Right cardiac atrium (tissue), 5 donors: ENCODE measurements around the gene NSUN3. TPM values are rescaled to one million over a fixed set of nuclear protein-coding genes. Genes with fewer than 3 reads are reported as not detected.
A peak's percentile ranks its signal among the peaks of the same experiment; 100 is the strongest.

Source experiments
- ATAC-seq, 2 donors: fragments of 200-7000 bp; cut with Tn5 transposase; one replicate each; pipeline versions ENCODE4 v1.8.0 to v1.9.1; 2020; ENCODE audit warnings: moderate library complexity in 2 of 2, mild to moderate bottlenecking in 1 of 2
- DNase-seq, 3 donors: peaks; one replicate each; pipeline ENCODE4 v3.0.0-alpha.2; 2020
- H3K27ac ChIP-seq: one replicate; pipeline ENCODE4 v1.5.1; 2013; ENCODE audit warnings: mild to moderate bottlenecking, low read length, control low read depth, moderate library complexity
- H3K27me3 ChIP-seq: one replicate; pipeline ENCODE4 v1.6.1; 2013; ENCODE audit not compliant: control insufficient read depth, insufficient read depth
- H3K4me1 ChIP-seq: one replicate; pipeline ENCODE4 v1.6.1; 2013; ENCODE audit warnings: low read length; ENCODE audit not compliant: control insufficient read depth, insufficient read depth
- H3K4me3 ChIP-seq: one replicate; pipeline ENCODE4 v1.5.1; 2013; ENCODE audit warnings: low read length, control low read depth
- H3K9me3 ChIP-seq: one replicate; pipeline ENCODE4 v1.6.1; 2013; ENCODE audit warnings: low read length; ENCODE audit not compliant: control insufficient read depth
- WGBS: extraction: QIAGEN DNeasy Blood & Tissue Kit; methylation state at CpG from one replicate; pipeline ENCODE4 v1.1.7; 2013; 5-methylcytosine and 5-hydroxymethylcytosine counted together
- intact Hi-C, 4 donors: fragments of 100-400 bp; cut with DNase I; formaldehyde crosslinking; loops; one replicate each; pipeline versions ENCODE4 v1.11.0 to v1.14.0; 2022 to 2023
- polyA plus RNA-seq: library from polyadenylated mRNA; stranded (reverse); fragments of 200-250 nt; gene quantifications from one replicate; pipeline ENCODE4 v1.2.3, GENCODE V29; 2013
- total RNA-seq, 4 donors: library from RNA; stranded (reverse); fragmentation: NEBNext Ultra II Directional; extraction: Animal tissue kit (Norgen Biotek cat#: 25700); gene quantifications; one replicate each; pipeline ENCODE4 v1.2.1, GENCODE V29; 2021
- donor health status: healthy with polysubstance abuse.
- donor health status: DM: no; HTN: yes; CAD: no.
- donor health status: DM: no; HTN: no; CAD: no.
- donor health status: DM: no; HTN: yes; CAD: no; lungs with severe emphysema.
- donor health status: DM: yes; HTN: yes; CAD: no.

NSUN3 gene
- total and polyA plus RNA-seq, 5 donors, result 4.1 to 9.0 (median 6.5) TPM

DNA sequence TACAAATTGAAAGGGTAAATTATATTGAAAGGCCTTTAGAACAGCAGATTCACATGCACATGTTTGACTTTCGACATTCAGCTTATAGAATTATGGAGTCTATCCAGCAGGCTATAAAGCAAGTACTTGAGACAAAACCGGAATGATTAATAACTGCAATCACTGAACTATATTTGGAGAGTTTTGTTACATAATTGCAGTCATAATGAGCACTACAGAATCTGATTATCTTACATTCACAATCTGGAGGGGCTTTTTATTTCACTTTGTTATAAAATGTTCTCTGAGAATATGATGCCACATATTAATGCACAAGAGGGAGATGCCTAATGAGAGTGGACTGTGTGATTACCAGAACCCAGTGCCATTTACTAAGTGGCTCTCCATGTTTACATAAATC lies 64.3 kb downstream of the NSUN3 start:
- Histone ChIP-seq H3K27ac (no peak overlapping the region), H3K4me1 (no peaks in the 10 kb centered on the region), H3K27me3 (no peaks in the 10 kb centered on the region), H3K9me3 (no peaks in the 10 kb centered on the region), H3K4me3 (no peak overlapping the region)
- DNase-seq, result no peak
- WGBS, result 74% methylated on average over 2 of the region's 2 CpGs
- intact Hi-C loops, result no loop called here
- ATAC-seq, result no peak

DNA sequence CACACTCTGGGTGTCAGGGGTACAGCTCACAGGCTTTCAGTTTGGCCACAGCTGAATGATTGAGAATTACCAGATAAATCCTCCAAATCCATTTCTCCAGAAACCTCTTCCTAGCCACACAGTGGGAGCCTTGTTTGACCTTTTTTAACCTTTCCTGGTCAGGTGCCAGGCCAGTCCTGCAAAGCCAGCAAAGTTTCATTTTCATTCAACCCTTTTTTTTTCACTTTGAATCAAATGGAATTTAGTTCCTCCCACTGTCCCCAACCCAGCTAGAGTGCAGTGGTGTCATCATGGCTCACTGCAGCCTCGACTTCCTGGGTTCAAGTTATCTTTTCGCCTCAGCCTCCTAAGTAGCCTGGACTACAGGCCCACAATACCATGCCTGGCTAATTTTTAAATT lies 67.8 kb downstream of the NSUN3 start:
- WGBS, result 81% methylated on average over 2 of the region's 2 CpGs
- ATAC-seq (no peak), DNase-seq (no peak)
- H3K27me3 ChIP-seq, result no peaks in the 10 kb centered on the region
- intact Hi-C loops, result no loop called here
- no peaks in the 10 kb centered on the region for H3K9me3 ChIP-seq
- no peak overlapping the region for H3K4me3 ChIP-seq
- H3K27ac ChIP-seq, result no peak overlapping the region
- H3K4me1 ChIP-seq, result no peaks in the 10 kb centered on the region

DNA sequence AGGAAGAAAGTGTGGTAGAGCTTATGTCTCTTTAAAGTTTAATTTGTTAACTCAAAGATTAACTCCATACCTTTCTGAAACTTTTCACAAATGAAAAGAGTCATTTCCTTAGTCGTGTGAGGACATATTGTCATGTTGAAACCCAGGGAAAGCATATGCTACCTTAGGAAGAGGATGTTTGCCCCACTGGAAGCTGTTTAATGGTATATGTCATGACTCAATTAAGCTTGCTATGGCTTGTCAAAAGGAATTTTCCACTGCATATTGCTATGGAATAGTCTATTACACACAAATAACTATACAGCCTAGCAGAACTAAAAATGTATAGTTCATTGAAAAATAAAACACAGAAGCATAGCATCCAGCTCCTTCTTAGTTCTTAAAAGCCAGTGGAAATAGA lies 69.9 kb downstream of the NSUN3 start:
- intact Hi-C loops, result no loop called here
- 19% methylated on average over 1 of the region's 1 CpG for WGBS
- Histone ChIP-seq H3K27ac (no peak overlapping the region), H3K9me3 (no peaks in the 10 kb centered on the region), H3K4me3 (no peak overlapping the region), H3K27me3 (no peaks in the 10 kb centered on the region), H3K4me1 (no peaks in the 10 kb centered on the region)
- ATAC-seq (no peak), DNase-seq (no peak)

DNA sequence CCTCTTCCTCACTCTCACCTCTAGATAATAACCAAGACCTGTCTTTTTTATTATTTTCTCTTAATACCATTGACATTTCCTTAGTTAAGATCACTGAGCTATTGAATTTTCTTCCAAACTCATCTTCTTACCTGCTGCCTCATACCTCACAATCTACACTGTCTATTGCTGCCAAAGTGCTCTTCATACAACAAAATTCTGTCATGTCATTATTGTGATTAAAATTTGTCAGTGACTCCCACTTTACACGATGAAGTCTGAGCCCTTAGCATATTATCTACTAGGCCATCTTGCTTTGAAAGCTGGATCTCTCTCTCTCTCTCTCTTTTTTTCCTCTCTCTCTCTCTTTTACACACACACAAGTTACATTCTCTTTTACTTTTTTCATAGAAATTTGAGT lies 73.3 kb downstream of the NSUN3 start:
- ATAC-seq, result no peak
- no peak overlapping the region for H3K4me3 ChIP-seq
- intact Hi-C loops, result no loop called here
- DNase-seq, result no peak
- no peaks in the 10 kb centered on the region for H3K9me3 ChIP-seq
- WGBS, result 51% methylated on average over 1 of the region's 1 CpG
- no peaks in the 10 kb centered on the region for H3K27me3 ChIP-seq
- no peaks in the 10 kb centered on the region for H3K4me1 ChIP-seq
- no peak overlapping the region for H3K27ac ChIP-seq

DNA sequence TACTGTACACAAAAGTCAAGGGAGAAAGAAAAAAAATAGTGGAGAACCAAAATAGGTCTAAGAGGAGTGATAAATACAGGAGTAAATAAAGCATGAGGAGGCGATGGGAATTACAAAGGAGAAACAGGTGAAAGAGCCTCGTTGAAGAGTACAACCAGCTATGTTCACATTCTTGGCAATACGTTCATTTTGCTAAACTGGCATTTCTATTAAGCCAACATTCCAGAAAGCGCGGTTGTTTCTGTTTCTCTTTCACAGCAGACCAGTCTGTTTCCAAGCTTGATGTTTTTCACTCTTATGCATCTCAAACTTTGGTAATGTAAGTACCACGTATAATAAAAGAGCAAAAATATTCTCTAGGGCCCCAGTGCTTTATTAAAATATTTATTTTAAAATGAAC lies 74.5 kb downstream of the NSUN3 start:
- no peaks in the 10 kb centered on the region for H3K9me3 ChIP-seq
- 74% methylated on average over 6 of the region's 6 CpGs for WGBS

DNA sequence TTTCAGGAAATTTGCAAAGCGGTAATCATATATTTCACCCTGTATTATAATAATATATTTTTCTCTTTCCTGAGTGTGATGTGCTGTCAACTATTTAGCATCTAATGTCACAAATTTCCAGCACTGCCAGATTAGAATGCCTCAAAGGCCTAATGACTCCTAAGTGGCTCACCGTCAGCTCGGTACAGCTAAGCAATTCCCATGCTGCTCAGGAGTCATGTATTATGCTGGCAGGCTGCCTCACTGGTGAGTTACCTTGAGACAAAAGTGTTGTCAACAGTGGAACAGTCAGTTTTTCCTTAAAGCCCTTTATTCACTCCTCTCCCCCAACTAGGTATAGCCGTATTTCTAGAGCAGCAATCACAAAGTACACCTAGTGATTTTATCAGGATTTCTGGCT lies 83.6 kb downstream of the NSUN3 start:
- ATAC-seq, result no peak

More for the DNA sequence above, 74.5 kb downstream of the NSUN3 start:
- H3K27me3 ChIP-seq, result no peaks in the 10 kb centered on the region
- H3K4me3 ChIP-seq, result no peak overlapping the region
- intact Hi-C loops, result no loop called here
- ATAC-seq, result no peak
- no peak for DNase-seq
- no peaks in the 10 kb centered on the region for H3K4me1 ChIP-seq
- no peak overlapping the region for H3K27ac ChIP-seq

DNA sequence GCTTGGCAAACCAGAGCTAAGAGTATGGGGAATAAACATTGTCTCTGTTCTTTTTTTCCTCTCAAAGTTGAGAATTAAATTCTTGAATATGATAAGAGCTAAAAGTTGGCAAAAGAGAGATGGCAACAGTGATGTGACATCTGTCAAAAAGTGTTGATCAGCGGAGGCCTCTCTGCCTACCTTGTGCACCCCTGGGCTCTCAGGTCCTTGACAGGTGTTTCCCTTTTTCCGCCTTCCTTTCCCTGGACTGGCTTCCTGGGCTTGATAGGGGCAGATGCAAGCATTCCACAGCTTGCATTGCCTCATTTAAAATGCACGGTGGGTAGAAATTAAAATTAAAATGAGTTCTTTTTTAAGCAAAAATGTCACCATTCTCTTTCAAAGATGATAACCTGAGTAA lies 84.2 kb downstream of the NSUN3 start:
- DNase-seq (no peak), ATAC-seq (no peak)
- Histone ChIP-seq H3K27ac (no peak overlapping the region), H3K4me1 (no peaks in the 10 kb centered on the region), H3K4me3 (no peak overlapping the region), H3K9me3 (peaks cover 1% of the 10 kb centered on the region), H3K27me3 (no peaks in the 10 kb centered on the region)
- intact Hi-C loops, result no loop called here
- 66% methylated on average over 3 of the region's 3 CpGs for WGBS

More for the DNA sequence above, 83.6 kb downstream of the NSUN3 start:
- no peak for DNase-seq
- Histone ChIP-seq H3K4me3 (no peak overlapping the region), H3K27ac (no peak overlapping the region), H3K4me1 (no peaks in the 10 kb centered on the region), H3K27me3 (no peaks in the 10 kb centered on the region), H3K9me3 (peaks cover 1% of the 10 kb centered on the region)
- 73% methylated on average over 4 of the region's 4 CpGs for WGBS
- intact Hi-C loops, result no loop called here

DNA sequence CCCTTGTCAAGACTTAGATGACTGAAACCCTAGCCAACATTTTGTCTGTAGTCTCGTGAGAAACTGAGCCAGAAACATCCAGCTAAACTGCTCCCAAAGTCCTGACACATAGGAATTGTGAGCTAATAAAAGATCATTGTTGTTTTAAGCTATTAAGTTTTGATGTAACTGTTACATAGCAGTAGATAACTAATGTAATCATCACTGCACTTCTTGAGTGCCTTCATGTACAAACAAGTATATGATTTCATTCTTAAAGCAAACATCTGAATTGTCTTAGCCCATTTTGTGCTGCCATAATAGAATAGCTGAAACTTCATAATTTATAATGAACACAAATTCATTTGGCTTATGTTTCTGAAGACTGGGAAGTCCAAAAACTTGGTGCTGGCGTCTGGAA lies 87.3 kb downstream of the NSUN3 start:
- DNase-seq (no peak), ATAC-seq (no peak)
- Histone ChIP-seq H3K9me3 (peaks cover 1% of the 10 kb centered on the region), H3K4me3 (no peak overlapping the region), H3K27ac (no peak overlapping the region), H3K27me3 (no peaks in the 10 kb centered on the region), H3K4me1 (no peaks in the 10 kb centered on the region)
- 40% methylated on average over 2 of the region's 2 CpGs for WGBS
- intact Hi-C loops, result no loop called here

DNA sequence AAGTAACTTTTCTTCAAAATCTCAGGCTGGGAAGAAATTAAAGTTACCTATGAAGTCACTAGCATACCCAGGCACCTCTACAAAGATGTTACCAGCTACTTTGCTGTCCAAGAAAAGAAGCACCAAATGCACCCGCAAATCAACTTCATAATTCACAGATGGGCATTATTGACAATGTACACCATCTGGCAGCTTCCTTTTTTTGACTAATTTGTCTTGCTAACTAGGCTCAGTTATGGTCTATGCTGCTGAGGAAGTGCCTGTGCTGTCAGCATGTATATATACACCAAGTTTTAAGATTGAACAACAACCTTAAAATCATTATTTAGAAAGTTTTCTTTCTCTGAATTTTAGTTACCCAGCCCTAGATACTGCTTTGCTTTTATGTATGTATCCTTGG lies 93.8 kb downstream of the NSUN3 start:
- no peak for DNase-seq
- WGBS, result 80% methylated on average over 1 of the region's 1 CpG

DNA sequence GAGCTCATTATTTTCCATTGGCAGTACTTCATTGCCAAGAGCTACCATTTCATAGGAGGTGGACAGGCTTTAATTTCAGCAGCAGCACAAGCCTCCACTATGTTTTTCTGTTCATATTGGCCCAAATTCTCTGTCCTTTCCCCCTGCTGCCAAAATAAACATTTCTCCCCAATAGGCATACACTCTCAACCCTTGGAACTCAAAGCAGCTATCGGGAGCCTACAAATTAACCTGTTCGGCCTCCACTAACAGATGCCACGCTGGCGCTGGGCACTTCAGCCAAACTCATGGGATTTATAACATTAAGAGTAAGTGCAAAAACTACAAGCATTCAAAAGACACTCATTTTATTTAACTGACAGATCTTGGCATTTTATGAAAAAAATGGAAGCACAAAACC lies 95.7 kb downstream of the NSUN3 start:
- Histone ChIP-seq H3K27ac (no peak overlapping the region), H3K9me3 (no peaks in the 10 kb centered on the region), H3K4me3 (no peak overlapping the region), H3K27me3 (no peaks in the 10 kb centered on the region), H3K4me1 (no peaks in the 10 kb centered on the region)
- WGBS, result 75% methylated on average over 4 of the region's 4 CpGs
- intact Hi-C loops, result no loop called here
- DNase-seq (peak in 2 of 3 donors; percentile 27 to 54), ATAC-seq (peak; percentile 26 to 75)

More for the DNA sequence above, 93.8 kb downstream of the NSUN3 start:
- Histone ChIP-seq H3K27ac (no peak overlapping the region), H3K27me3 (no peaks in the 10 kb centered on the region), H3K4me3 (no peak overlapping the region), H3K9me3 (no peaks in the 10 kb centered on the region), H3K4me1 (no peaks in the 10 kb centered on the region)
- ATAC-seq, result no peak
- intact Hi-C loops, result no loop called here

DNA sequence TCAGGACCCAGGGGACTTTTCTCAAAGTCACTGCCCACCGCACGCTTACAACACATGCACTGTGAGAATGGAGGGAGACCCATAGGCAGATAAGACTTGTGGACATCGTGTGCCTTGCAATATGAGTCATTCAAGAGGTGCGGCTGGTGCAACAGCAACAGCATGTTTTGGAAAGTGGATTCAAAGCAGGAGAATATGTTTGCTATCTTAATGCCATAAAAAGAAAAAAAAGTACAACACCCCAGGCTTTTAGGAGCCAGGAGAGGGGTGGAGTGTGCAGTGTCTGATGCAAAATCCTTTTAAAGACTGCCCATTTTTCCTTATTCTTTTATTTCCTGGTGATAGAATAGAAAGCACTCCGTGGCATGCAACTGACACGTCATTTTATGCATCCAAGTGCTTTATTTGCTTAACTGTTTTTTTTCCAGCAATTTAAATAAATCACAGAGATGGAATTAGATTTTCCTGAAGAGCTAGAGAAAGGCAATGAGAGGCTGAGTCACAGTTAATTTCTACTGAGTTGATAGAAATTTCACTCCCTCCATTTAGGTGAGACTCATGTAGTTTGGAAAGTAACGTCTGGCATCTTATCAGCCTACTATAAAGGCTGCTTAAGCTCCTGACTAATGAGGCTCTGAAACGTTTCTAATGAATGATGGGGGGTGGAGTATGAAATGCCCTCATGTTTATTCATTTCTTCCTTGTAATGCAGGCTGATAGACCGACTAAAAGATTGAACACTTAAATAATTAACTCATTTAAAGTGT lies 96.4 kb downstream of the NSUN3 start:
- intact Hi-C loops, result no loop called here
- Histone ChIP-seq H3K27ac (no peak overlapping the region), H3K27me3 (no peaks in the 10 kb centered on the region), H3K4me1 (no peaks in the 10 kb centered on the region), H3K9me3 (no peaks in the 10 kb centered on the region), H3K4me3 (no peak overlapping the region)
- DNase-seq, result peak in 2 of 3 donors; percentile 28 to 59
- ATAC-seq, result peak; percentile 65 to 85
- WGBS, result 47% methylated on average over 9 of the region's 9 CpGs

DNA sequence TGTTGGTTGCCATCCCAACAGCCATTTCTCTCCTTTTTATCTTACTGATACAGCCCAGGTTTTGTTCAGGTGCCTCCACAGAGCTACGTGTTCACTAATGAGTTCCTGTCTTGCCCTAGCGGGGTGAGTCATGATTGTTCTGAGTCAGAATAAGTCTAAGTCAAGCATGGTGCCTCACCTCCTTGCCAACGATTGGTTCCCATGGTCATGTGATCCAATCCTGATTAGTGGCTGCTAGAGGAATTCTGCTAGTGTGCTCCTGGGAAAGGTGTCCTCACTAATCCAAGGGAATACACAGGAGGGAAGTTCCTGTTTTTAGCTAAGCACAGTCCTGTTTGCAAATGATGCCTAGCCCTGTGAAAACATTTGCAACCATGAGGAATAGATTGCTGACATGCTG lies 99.8 kb downstream of the NSUN3 start:
- Histone ChIP-seq H3K9me3 (no peaks in the 10 kb centered on the region), H3K4me3 (no peak overlapping the region), H3K27ac (no peak overlapping the region), H3K4me1 (no peaks in the 10 kb centered on the region), H3K27me3 (no peaks in the 10 kb centered on the region)
- intact Hi-C loops, result no loop called here
- DNase-seq, result no peak
- ATAC-seq, result no peak
- 70% methylated on average over 3 of the region's 3 CpGs for WGBS
